ENCODE measurements around the gene PSMB10.

DNA sequence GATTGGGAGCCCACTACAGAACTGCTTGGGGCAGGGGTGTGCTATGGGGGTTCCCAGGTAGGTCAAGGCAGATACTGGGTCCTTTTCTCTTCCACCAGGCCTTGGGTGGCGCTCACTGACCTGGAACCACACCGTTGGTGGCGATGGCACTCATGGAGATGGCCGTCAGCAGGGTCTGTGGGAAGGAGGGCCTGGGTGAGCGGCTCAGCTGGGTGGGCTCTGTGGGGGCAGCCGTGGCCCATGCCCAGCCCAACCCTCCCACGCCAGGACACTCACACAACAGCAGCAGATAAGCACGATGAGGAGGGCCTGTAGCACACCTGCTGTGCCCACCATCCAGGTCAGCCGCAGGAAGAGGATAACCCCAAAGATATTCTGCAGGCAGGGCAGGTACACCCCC, 21.0 kb upstream of the PSMB10 start:
- TF ChIP-seq, protein P1, sequence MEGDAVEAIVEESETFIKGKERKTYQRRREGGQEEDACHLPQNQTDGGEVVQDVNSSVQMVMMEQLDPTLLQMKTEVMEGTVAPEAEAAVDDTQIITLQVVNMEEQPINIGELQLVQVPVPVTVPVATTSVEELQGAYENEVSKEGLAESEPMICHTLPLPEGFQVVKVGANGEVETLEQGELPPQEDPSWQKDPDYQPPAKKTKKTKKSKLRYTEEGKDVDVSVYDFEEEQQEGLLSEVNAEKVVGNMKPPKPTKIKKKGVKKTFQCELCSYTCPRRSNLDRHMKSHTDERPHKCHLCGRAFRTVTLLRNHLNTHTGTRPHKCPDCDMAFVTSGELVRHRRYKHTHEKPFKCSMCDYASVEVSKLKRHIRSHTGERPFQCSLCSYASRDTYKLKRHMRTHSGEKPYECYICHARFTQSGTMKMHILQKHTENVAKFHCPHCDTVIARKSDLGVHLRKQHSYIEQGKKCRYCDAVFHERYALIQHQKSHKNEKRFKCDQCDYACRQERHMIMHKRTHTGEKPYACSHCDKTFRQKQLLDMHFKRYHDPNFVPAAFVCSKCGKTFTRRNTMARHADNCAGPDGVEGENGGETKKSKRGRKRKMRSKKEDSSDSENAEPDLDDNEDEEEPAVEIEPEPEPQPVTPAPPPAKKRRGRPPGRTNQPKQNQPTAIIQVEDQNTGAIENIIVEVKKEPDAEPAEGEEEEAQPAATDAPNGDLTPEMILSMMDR (IDR thresholded peaks at IDR 0.05; ENCODE audit: insufficient read depth, low read depth, low read length), result no peak
- TF ChIP-seq EZH2 (IDR thresholded peaks at IDR 0.05; ENCODE audit: insufficient read depth, low read length), result no peak
